H9 (cell line): ENCODE data around the gene DCTN2. TPM values are rescaled to one million over a fixed set of nuclear protein-coding genes. Genes with fewer than 3 reads are reported as not detected.

Source experiments
- DNase-seq: peaks from one replicate; pipeline ENCODE4 v3.0.0-alpha.2; 2017
- H2AFZ ChIP-seq: one replicate; pipeline ENCODE4 v1.6.1; 2013; ENCODE audit warnings: mild to moderate bottlenecking, low read length, control low read depth, moderate library complexity
- H2AK5ac ChIP-seq: 2 replicates; pipeline ENCODE4 v1.6.1; 2013; ENCODE audit warnings: low read length, control low read depth, mixed read lengths; ENCODE audit not compliant: insufficient read length
- H2BK120ac ChIP-seq: one replicate; pipeline ENCODE4 v1.6.1; 2013; ENCODE audit warnings: low read depth, mild to moderate bottlenecking, low read length, control low read depth, inconsistent platforms; ENCODE audit not compliant: poor library complexity, severe bottlenecking
- H2BK12ac ChIP-seq: 2 replicates; pipeline ENCODE4 v1.6.1; 2013; ENCODE audit warnings: low read length, control low read depth, mixed read lengths, low read depth; ENCODE audit not compliant: insufficient read length
- H2BK15ac ChIP-seq: 2 replicates; pipeline ENCODE4 v1.6.1; 2013; ENCODE audit warnings: low read depth, low read length, control low read depth
- H2BK20ac ChIP-seq: one replicate; pipeline ENCODE4 v1.6.1; 2013; ENCODE audit warnings: low read depth, mild to moderate bottlenecking, low read length, control low read depth, inconsistent platforms; ENCODE audit not compliant: poor library complexity, severe bottlenecking
- H2BK5ac ChIP-seq: 2 replicates; pipeline ENCODE4 v1.6.1; 2013; ENCODE audit warnings: low read length, control low read depth, mixed read lengths; ENCODE audit not compliant: insufficient read length
- H3K14ac ChIP-seq: 2 replicates; pipeline ENCODE4 v1.6.1; 2013; ENCODE audit warnings: low read length, control low read depth; ENCODE audit not compliant: insufficient read depth
- H3K18ac ChIP-seq: 2 replicates; pipeline ENCODE4 v1.6.1; 2013; ENCODE audit warnings: low read depth, mild to moderate bottlenecking, mixed read lengths, low read length, control low read depth; ENCODE audit not compliant: insufficient read length
- H3K23ac ChIP-seq: 2 replicates; pipeline ENCODE4 v1.6.1; 2013; ENCODE audit warnings: low read length, control low read depth, mixed read lengths, low read depth; ENCODE audit not compliant: insufficient read length
- H3K23me2 ChIP-seq: 2 replicates; pipeline ENCODE4 v1.6.1; 2013; ENCODE audit warnings: low read depth, mild to moderate bottlenecking, mixed read lengths, low read length, control low read depth; ENCODE audit not compliant: insufficient read length, poor library complexity, severe bottlenecking
- H3K27ac ChIP-seq: 2 replicates; pipeline ENCODE4 v1.5.1; 2013; ENCODE audit warnings: low read length, control low read depth, mixed read lengths, low read depth; ENCODE audit not compliant: insufficient read length
- H3K27me3 ChIP-seq: 2 replicates; pipeline ENCODE4 v1.6.1; 2013; ENCODE audit warnings: low read length, control low read depth, inconsistent platforms; ENCODE audit not compliant: insufficient read depth
- H3K4ac ChIP-seq: 2 replicates; pipeline ENCODE4 v1.6.1; 2013; ENCODE audit warnings: low read depth, mild to moderate bottlenecking, control low read depth, inconsistent platforms, low read length, moderate library complexity
- H3K4me1 ChIP-seq: 2 replicates; pipeline ENCODE4 v1.6.1; 2013; ENCODE audit warnings: low read length, control low read depth, inconsistent platforms; ENCODE audit not compliant: insufficient read depth
- H3K4me2 ChIP-seq: 2 replicates; pipeline ENCODE4 v1.6.1; 2013; ENCODE audit warnings: low read length, control low read depth, mixed read lengths; ENCODE audit not compliant: insufficient read length, insufficient read depth
- H3K56ac ChIP-seq: 2 replicates; pipeline ENCODE4 v1.6.1; 2013; ENCODE audit warnings: low read depth, mild to moderate bottlenecking, mixed read lengths, low read length, control low read depth; ENCODE audit not compliant: insufficient read length
- H3K79me1 ChIP-seq: 2 replicates; pipeline ENCODE4 v1.6.1; 2013; ENCODE audit warnings: low read depth, mild to moderate bottlenecking, moderate library complexity, low read length, control low read depth, inconsistent platforms; ENCODE audit not compliant: insufficient read depth, poor library complexity, severe bottlenecking
- H3K79me2 ChIP-seq: 2 replicates; pipeline ENCODE4 v1.6.1; 2013; ENCODE audit warnings: low read length, control low read depth, inconsistent platforms; ENCODE audit not compliant: insufficient read depth
- H3K9ac ChIP-seq: 2 replicates; pipeline ENCODE4 v1.6.1; 2013; ENCODE audit warnings: low read length, control low read depth, mixed read lengths; ENCODE audit not compliant: insufficient read length; ENCODE audit errors: extremely low read depth
- H3K9me3 ChIP-seq: one replicate; pipeline ENCODE4 v1.6.1; 2013; ENCODE audit warnings: low read depth, low read length, inconsistent platforms; ENCODE audit not compliant: control insufficient read depth
- H3T11ph ChIP-seq: one replicate; pipeline ENCODE4 v1.6.1; 2013; ENCODE audit warnings: mild to moderate bottlenecking, low read length, control low read depth, inconsistent platforms
- H4K20me1 ChIP-seq: one replicate; pipeline ENCODE4 v1.6.1; 2013; ENCODE audit not compliant: control insufficient read depth, insufficient read length, insufficient read depth
- H4K5ac ChIP-seq: 2 replicates; pipeline ENCODE4 v1.6.1; 2013; ENCODE audit warnings: low read depth, mild to moderate bottlenecking, mixed read lengths, low read length, control low read depth; ENCODE audit not compliant: insufficient read length
- H4K8ac ChIP-seq: replicated peaks from 2 replicates; pipeline ENCODE4 v1.6.1; 2013; ENCODE audit warnings: low read length, control low read depth, mixed read lengths, low read depth; ENCODE audit not compliant: insufficient read length
- H4K91ac ChIP-seq: 2 replicates; pipeline ENCODE4 v1.6.1; 2013; ENCODE audit warnings: low read depth, mild to moderate bottlenecking, moderate library complexity, mixed read lengths, low read length, control low read depth; ENCODE audit not compliant: insufficient read length
- H3K27ac Mint-ChIP-seq, 3 experiments: 2 replicates in 2 of 3; 3 replicates in 1 of 3; pipeline ENCODE4 v1.8.0; 2020 to 2021; ENCODE audit warnings: mixed read lengths in 3 of 3, mild to moderate bottlenecking in 1 of 3, moderate library complexity in 1 of 3
- H3K27me3 Mint-ChIP-seq: 2 replicates; pipeline ENCODE4 v1.8.0; 2021; ENCODE audit warnings: low read depth, mild to moderate bottlenecking, moderate library complexity, mixed read lengths
- H3K36me3 Mint-ChIP-seq, 3 experiments: 2 replicates in 2 of 3; 3 replicates in 1 of 3; pipeline ENCODE4 v1.8.0; 2020 to 2021; ENCODE audit warnings: low read depth in 3 of 3, mixed read lengths in 3 of 3; ENCODE audit not compliant: insufficient read depth in 1 of 3
- H3K4me1 Mint-ChIP-seq, 2 experiments: 2 replicates each; pipeline ENCODE4 v1.8.0; 2020; ENCODE audit warnings: mixed read lengths in 2 of 2
- H3K4me3 Mint-ChIP-seq, 2 experiments: 2 replicates in 1 of 2; 3 replicates in 1 of 2; pipeline ENCODE4 v1.8.0; 2020 to 2021; ENCODE audit warnings: mild to moderate bottlenecking in 2 of 2, mixed read lengths in 2 of 2, moderate library complexity in 1 of 2
- H3K9me3 Mint-ChIP-seq, 2 experiments: 2 replicates in 1 of 2; 3 replicates in 1 of 2; pipeline ENCODE4 v1.8.0; 2020; ENCODE audit warnings: mild to moderate bottlenecking in 2 of 2, mixed read lengths in 2 of 2, moderate library complexity in 1 of 2
- WGBS: extraction: QIAGEN DNeasy Blood & Tissue Kit; methylation state at CpG from one replicate; pipeline ENCODE4 v1.1.7; 2013; ENCODE audit warnings: missing lambda C conversion rate, low lambda C conversion rate, mixed read lengths; ENCODE audit not compliant: insufficient read length; ENCODE audit errors: extremely low coverage; 5-methylcytosine and 5-hydroxymethylcytosine counted together
- total RNA-seq: library from RNA; stranded (reverse); gene quantifications from 2 replicates; pipeline ENCODE4 v1.2.1, GENCODE V29; 2021
- TF ChIP-seq, protein P1 (sequence below): fragments of 200-600 bp; sonication (generic); conservative IDR thresholded peaks from 3 replicates; pipeline ENCODE4 v1.8.0; 2021; ENCODE audit warnings: antibody characterized with exemption, mild to moderate bottlenecking

The DCTN2 gene
- total RNA-seq, 1 experiment from 2014 or later, result 97.7 TPM

DNA sequence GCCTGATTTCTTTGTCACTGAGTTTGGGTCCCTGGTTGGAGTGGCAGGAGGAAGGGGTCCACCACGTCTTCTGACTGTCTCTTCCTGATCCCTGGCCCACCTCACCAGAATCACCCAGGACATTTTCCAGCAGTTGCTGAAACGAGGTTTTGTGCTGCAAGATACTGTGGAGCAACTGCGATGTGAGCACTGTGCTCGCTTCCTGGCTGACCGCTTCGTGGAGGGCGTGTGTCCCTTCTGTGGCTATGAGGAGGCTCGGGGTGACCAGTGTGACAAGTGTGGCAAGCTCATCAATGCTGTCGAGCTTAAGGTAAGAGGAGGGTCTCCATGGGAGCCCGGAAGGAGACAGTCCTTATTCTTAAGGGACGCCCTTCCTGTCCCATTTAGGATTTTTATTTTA is 46.8 kb downstream of the DCTN2 start:
- Histone ChIP-seq H3K14ac (no peak overlapping the region), H2BK12ac (no peak overlapping the region), H2AFZ (no peak overlapping the region), H3K79me1 (no peaks in the 10 kb centered on the region), H3K4me2 (no peak overlapping the region), H3K4ac (no peak overlapping the region), H2BK20ac (no peak overlapping the region), H3K23ac (no peak overlapping the region), H4K8ac (no peak overlapping the region), H3K56ac (no peak overlapping the region), H3K23me2 (no peaks in the 10 kb centered on the region), H4K20me1 (no peaks in the 10 kb centered on the region), H2BK15ac (no peak overlapping the region), H2BK5ac (no peak overlapping the region), H3K79me2 (no peaks in the 10 kb centered on the region), H3K4me1 (no peaks in the 10 kb centered on the region), H3K27me3 (no peaks in the 10 kb centered on the region), H4K91ac (no peak overlapping the region), H3K18ac (no peak overlapping the region), H2AK5ac (no peak overlapping the region), H3T11ph (no peak overlapping the region), H4K5ac (no peak overlapping the region), H3K9me3 (no peaks in the 10 kb centered on the region), H2BK120ac (no peak overlapping the region), H3K27ac (no peak overlapping the region), H3K9ac (no peak overlapping the region)
- Mint-ChIP-seq H3K27me3 (no peaks in the 10 kb centered on the region), H3K9me3 (peaks cover 0 to 3% of the 10 kb centered on the region in 2 experiments; a peak in 1 of 5 replicates), H3K4me3 (no peak overlapping the region), H3K27ac (no peak overlapping the region; a peak in 1 of 7 replicates), H3K4me1 (peaks cover 0 to 2% of the 10 kb centered on the region in 2 experiments; a peak in 2 of 4 replicates), H3K36me3 (peaks cover 83 to 97% (median 89%) of the 10 kb centered on the region in 3 experiments)
- TF ChIP-seq, protein P1, sequence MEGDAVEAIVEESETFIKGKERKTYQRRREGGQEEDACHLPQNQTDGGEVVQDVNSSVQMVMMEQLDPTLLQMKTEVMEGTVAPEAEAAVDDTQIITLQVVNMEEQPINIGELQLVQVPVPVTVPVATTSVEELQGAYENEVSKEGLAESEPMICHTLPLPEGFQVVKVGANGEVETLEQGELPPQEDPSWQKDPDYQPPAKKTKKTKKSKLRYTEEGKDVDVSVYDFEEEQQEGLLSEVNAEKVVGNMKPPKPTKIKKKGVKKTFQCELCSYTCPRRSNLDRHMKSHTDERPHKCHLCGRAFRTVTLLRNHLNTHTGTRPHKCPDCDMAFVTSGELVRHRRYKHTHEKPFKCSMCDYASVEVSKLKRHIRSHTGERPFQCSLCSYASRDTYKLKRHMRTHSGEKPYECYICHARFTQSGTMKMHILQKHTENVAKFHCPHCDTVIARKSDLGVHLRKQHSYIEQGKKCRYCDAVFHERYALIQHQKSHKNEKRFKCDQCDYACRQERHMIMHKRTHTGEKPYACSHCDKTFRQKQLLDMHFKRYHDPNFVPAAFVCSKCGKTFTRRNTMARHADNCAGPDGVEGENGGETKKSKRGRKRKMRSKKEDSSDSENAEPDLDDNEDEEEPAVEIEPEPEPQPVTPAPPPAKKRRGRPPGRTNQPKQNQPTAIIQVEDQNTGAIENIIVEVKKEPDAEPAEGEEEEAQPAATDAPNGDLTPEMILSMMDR, result no peak
- no peak for DNase-seq
- no CpG with 5 or more reads among the region's 11 CpGs for WGBS
